Sigmoid colon (tissue), 4 donors: ENCODE results near the gene FNIP1.

ENCODE experiments used
- CTCF ChIP-seq, 4 experiments: fragments of 450-650 bp in 3 of 4; fragments of 200-600 bp in 1 of 4; IDR thresholded peaks; one replicate each; pipeline ENCODE4 v1.5.1; 2016 to 2019; ENCODE audit warnings: antibody characterized with exemption in 4 of 4, mild to moderate bottlenecking in 3 of 4, moderate library complexity in 2 of 4
- EP300 ChIP-seq, 4 donors: sonication (generic); formaldehyde crosslinking; IDR thresholded peaks; one replicate each; pipeline ENCODE4 v1.6.1; 2017; ENCODE audit warnings: antibody characterized with exemption in 4 of 4
- POLR2A ChIP-seq, 2 donors: fragments of 450-650 bp; IDR thresholded peaks; one replicate each; pipeline ENCODE4 v1.6.1; 2016; ENCODE audit warnings: antibody characterized with exemption in 2 of 2, mild to moderate bottlenecking in 2 of 2, moderate library complexity in 2 of 2
- POLR2AphosphoS5 ChIP-seq, 4 donors: sonication (generic); formaldehyde crosslinking; IDR thresholded peaks; one replicate each; pipeline ENCODE4 v1.6.1; 2017; ENCODE audit warnings: antibody characterized with exemption in 4 of 4

DNA sequence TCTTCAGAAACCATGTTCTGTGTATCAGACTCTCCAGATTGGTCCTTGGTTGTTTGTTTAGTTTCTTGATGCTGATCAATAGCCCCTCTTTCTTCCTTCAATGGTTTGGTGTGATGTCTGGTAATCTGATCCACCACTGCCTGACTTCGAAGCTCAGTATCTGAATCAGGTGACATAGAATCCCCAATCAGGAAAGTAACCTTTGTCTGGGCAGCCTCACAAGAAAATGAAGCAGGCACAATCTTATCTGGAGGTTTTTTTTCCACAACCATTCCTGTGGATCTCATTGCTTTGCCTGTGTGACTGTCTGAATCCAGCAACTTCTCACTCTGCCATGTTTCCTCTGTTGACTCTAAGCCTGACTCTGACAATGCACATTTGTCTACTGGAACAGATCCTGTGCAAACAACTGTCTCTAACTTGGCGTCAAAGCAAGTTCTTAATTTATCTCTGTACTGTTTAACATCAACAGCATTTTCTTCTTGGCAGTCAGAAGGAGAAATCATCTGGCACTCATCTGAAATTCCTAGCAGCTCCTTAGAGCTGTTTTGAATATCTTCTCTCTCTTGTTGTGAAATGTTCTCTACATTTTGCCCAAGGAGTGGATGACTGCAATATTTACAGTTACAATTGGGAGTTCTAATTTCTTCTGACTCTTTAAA lies 124.7 kb downstream of the FNIP1 start:
- peak; percentile 27 to 86 (median 81) for TF ChIP-seq EP300 (IDR thresholded peaks at IDR 0.05)
- TF ChIP-seq CTCF (IDR thresholded peaks at IDR 0.05) = no peak
- TF ChIP-seq POLR2A (IDR thresholded peaks at IDR 0.05) = no peak
- peak; percentile 91 to 98 (median 96) for TF ChIP-seq POLR2AphosphoS5 (IDR thresholded peaks at IDR 0.05)
